HG02610 (cell line): ENCODE measurements around the gene GLYATL3.
"Not testable (repeated sequence)": the region's sequence is repeated elsewhere in the genome, so short reads cannot be mapped to it uniquely, and the experiment has no call there.

Experiments
- ATAC-seq: cut with Tn5 transposase; IDR thresholded peaks from one replicate; pipeline ENCODE4 v1.9.1; 2021; ENCODE audit warnings: mild to moderate bottlenecking, moderate library complexity; ENCODE audit not compliant: unreplicated experiment

The GLYATL3 gene

GRCh38 chr6:49499623-49500022 is at the start of gene GLYATL3:
Gene GLYATL3 (plus strand): TSS chr6:49499923. CDS start chr6:49511991, 12,068 bp downstream.
- no peak for ATAC-seq

- no peak for ATAC-seq
Observed at GRCh38 chr6:49453221-49453620, 46.5 kb upstream of the GLYATL3 start.

GRCh38 chr6:49454787-49455709 is 44.7 kb upstream of the GLYATL3 start:
- peak; percentile 60 for ATAC-seq

- ATAC-seq = no peak
Observed at GRCh38 chr6:49457771-49458170, 42.0 kb upstream of the GLYATL3 start.

GRCh38 chr6:49462071-49462470 is 37.7 kb upstream of the GLYATL3 start:
- no peak for ATAC-seq

- peak; percentile 3 for ATAC-seq
Observed at GRCh38 chr6:49462599-49462926, 37.2 kb upstream of the GLYATL3 start.

- ATAC-seq = peak; percentile 98
Observed at GRCh38 chr6:49462927-49463611, 36.7 kb upstream of the GLYATL3 start, which contains the start of the genes CENPQ and MMUT. Gene CENPQ (plus strand): TSS chr6:49463370. CDS start chr6:49470177, 6,807 bp downstream. Gene MMUT (minus strand): TSS chr6:49463253. CDS start chr6:49459466, 3,787 bp downstream.

GRCh38 chr6:49463612-49463967 is 36.1 kb upstream of the GLYATL3 start:
- ATAC-seq = no peak

- no peak for ATAC-seq
Observed at GRCh38 chr6:49464691-49465090, 35.0 kb upstream of the GLYATL3 start.

- ATAC-seq = no peak
Observed at GRCh38 chr6:49468042-49468441, 31.7 kb upstream of the GLYATL3 start.

GRCh38 chr6:49476564-49476963 is 23.2 kb upstream of the GLYATL3 start:
- ATAC-seq = not testable (repeated sequence)

- no peak for ATAC-seq
Observed at GRCh38 chr6:49479308-49479970, 20.3 kb upstream of the GLYATL3 start.

- ATAC-seq = not testable (repeated sequence)
Observed at GRCh38 chr6:49481846-49482245, 17.9 kb upstream of the GLYATL3 start.

- not testable (repeated sequence) for ATAC-seq
Observed at GRCh38 chr6:49483380-49483779, 16.3 kb upstream of the GLYATL3 start.

- ATAC-seq = no peak
Observed at GRCh38 chr6:49490633-49491032, 9.1 kb upstream of the GLYATL3 start.

GRCh38 chr6:49497304-49497703 is 2.4 kb upstream of the GLYATL3 start:
- no peak for ATAC-seq

GRCh38 chr6:49499126-49499525 is 597 bp upstream of the GLYATL3 start:
- no peak for ATAC-seq

- no peak for ATAC-seq
Observed at GRCh38 chr6:49504666-49505065, 4.9 kb downstream of the GLYATL3 start.

GRCh38 chr6:49506569-49507111 is 6.9 kb downstream of the GLYATL3 start:
- no peak for ATAC-seq

GRCh38 chr6:49509342-49509741 is 9.6 kb downstream of the GLYATL3 start:
- no peak for ATAC-seq
